DOHH2 (cell line): ENCODE results near the gene GPC5.

ENCODE experiments used
- CTCF ChIP-seq: fragments of 200-600 bp; sonication (generic); IDR thresholded peaks from one replicate; pipeline ENCODE4 v1.5.1; 2014; ENCODE audit warnings: antibody characterized with exemption, mild to moderate bottlenecking, low read depth, low read length; ENCODE audit not compliant: poor library complexity, severe bottlenecking
- EZH2phosphoT487 ChIP-seq: fragments of 200-600 bp; sonication (generic); IDR thresholded peaks from 2 replicates; pipeline ENCODE4 v1.6.1; 2017; ENCODE audit warnings: borderline replicate concordance, mild to moderate bottlenecking, antibody characterized with exemption, low read length, moderate library complexity, mixed read lengths

- TF ChIP-seq CTCF (no peak), EZH2phosphoT487 (no peak)
Measured at GRCh38 chr13:91632086-91632485, 233.7 kb downstream of the GPC5 start.
